HCT116 (cell line): ENCODE measurements around the gene TRERF1. TPM values are rescaled to one million over a fixed set of nuclear protein-coding genes. Genes with fewer than 3 reads are reported as not detected.

Source experiments
- ATAC-seq: fragments of 200-7000 bp; cut with Tn5 transposase; 2 replicates; pipeline ENCODE4 v1.9.1; 2020; ENCODE audit warnings: mild to moderate bottlenecking, moderate library complexity
- BruUV-seq: library from RNA; stranded (reverse); fragments of 400-500 nt; replicated peaks from 2 replicates; lab custom pipeline; 2021; lab: Mats Ljungman, UMichigan
- CTCF ChIA-PET: fragments of 300-600 bp; sonication (Branson Sonifier 250); formaldehyde crosslinking; loops from one replicate; lab custom pipeline; 2021; ENCODE audit warnings: antibody characterized with exemption; lab: Charles Lee
- POLR2A ChIA-PET: fragments of 300-600, 350-600 bp; sonication (Branson Sonifier 250); formaldehyde crosslinking; loops from one replicate; lab custom pipeline; 2021; ENCODE audit warnings: antibody characterized with exemption; lab: Charles Lee
- RAD21 ChIA-PET, 2 experiments: fragments of 300-600 bp; sonication (Branson Sonifier 250); formaldehyde crosslinking; loops; one replicate each; lab custom pipeline; 2023; ENCODE audit warnings: low total read pairs in 2 of 2; ENCODE audit not compliant: uncharacterized antibody in 2 of 2, unreplicated experiment in 2 of 2, low non-redundant PET in 1 of 2; lab: Charles Lee
- DNase-seq: peaks from one replicate; pipeline ENCODE4 v3.0.0-alpha.2; 2010; ENCODE audit warnings: low read depth, low spot score
- H2AFZ ChIP-seq: fragments of 200-600 bp; shearing (Covaris generic), sonication (generic); 2 replicates; pipeline ENCODE4 v1.6.1; 2017; ENCODE audit warnings: low read depth, mixed run types, mixed read lengths, antibody characterized with exemption, low read length; ENCODE audit not compliant: poor library complexity, severe bottlenecking
- H3K27ac ChIP-seq: 2 replicates; pipeline ENCODE4 v1.5.1; 2012; ENCODE audit warnings: low read depth, low read length
- H3K27me3 ChIP-seq: fragments of 200-600 bp; sonication (generic); 2 replicates; pipeline ENCODE4 v1.6.1; 2016; ENCODE audit warnings: mixed run types, low read length, mixed read lengths; ENCODE audit not compliant: insufficient read depth
- H3K36me3 ChIP-seq, 2 experiments: fragments of 200-500 bp in 1 of 2; fragments of 200-600 bp in 1 of 2; sonication (Bioruptor generic) in 1 of 2; sonication (generic) in 1 of 2; 2 replicates each; pipeline versions ENCODE4 v1.5.1 to v1.6.1; 2014 to 2016; ENCODE audit warnings: low read length in 2 of 2, inconsistent platforms in 1 of 2, mixed read lengths in 1 of 2, mixed run types in 1 of 2; ENCODE audit not compliant: insufficient read depth in 2 of 2, control insufficient read depth in 1 of 2
- H3K4me1 ChIP-seq, 2 experiments: fragments of 200-600 bp in 1 of 2; sonication (generic) in 1 of 2; 2 replicates each; pipeline versions ENCODE4 v1.5.1 to v1.6.1; 2012 to 2017; ENCODE audit warnings: low read length in 2 of 2, inconsistent platforms in 1 of 2, mild to moderate bottlenecking in 1 of 2, mixed read lengths in 1 of 2, mixed run types in 1 of 2, moderate library complexity in 1 of 2; ENCODE audit not compliant: insufficient read depth in 2 of 2, control insufficient read depth in 1 of 2
- H3K4me2 ChIP-seq: fragments of 200-600 bp; sonication (generic); 2 replicates; pipeline ENCODE4 v1.6.1; 2017; ENCODE audit warnings: mixed run types, low read length, mixed read lengths
- H3K4me3 ChIP-seq, 2 experiments: fragments of 200-600 bp in 1 of 2; sonication (generic) in 1 of 2; replicated peaks in 1 of 2; 2 replicates each; pipeline ENCODE4 v1.5.1; 2011 to 2016; ENCODE audit warnings: low read length in 2 of 2, control low read depth in 1 of 2, low read depth in 1 of 2, mild to moderate bottlenecking in 1 of 2, mixed read lengths in 1 of 2, mixed run types in 1 of 2
- H3K79me2 ChIP-seq: fragments of 200-600 bp; sonication (generic); 2 replicates; pipeline ENCODE4 v1.6.1; 2017; ENCODE audit warnings: mild to moderate bottlenecking, mixed run types, low read length, moderate library complexity, mixed read lengths; ENCODE audit not compliant: insufficient read depth
- H3K9ac ChIP-seq: fragments of 200-600 bp; sonication (generic); 2 replicates; pipeline ENCODE4 v1.6.1; 2016; ENCODE audit warnings: low read length, mixed read lengths
- H3K9me2 ChIP-seq: fragments of 200-600 bp; sonication (generic), shearing (Covaris generic); 2 replicates; pipeline ENCODE4 v1.6.1; 2017; ENCODE audit warnings: mixed run types, mild to moderate bottlenecking, moderate library complexity; ENCODE audit not compliant: insufficient read depth
- H3K9me3 ChIP-seq, 2 experiments: fragments of 200-500 bp in 1 of 2; fragments of 200-600 bp in 1 of 2; sonication (Bioruptor generic) in 1 of 2; sonication (generic) in 1 of 2; 2 replicates each; pipeline ENCODE4 v1.6.1; 2014 to 2017; ENCODE audit warnings: low read length in 2 of 2, mixed read lengths in 2 of 2, inconsistent platforms in 1 of 2, low read depth in 1 of 2, mild to moderate bottlenecking in 1 of 2, mixed run types in 1 of 2, moderate library complexity in 1 of 2; ENCODE audit not compliant: control insufficient read depth in 1 of 2, insufficient read depth in 1 of 2
- H4K20me1 ChIP-seq: fragments of 200-600 bp; sonication (generic), shearing (Covaris generic); 2 replicates; pipeline ENCODE4 v1.6.1; 2017; ENCODE audit warnings: mixed run types, mild to moderate bottlenecking, moderate library complexity; ENCODE audit not compliant: insufficient read depth
- ATF3 ChIP-seq: IDR thresholded peaks from 2 replicates; pipeline ENCODE4 v1.6.1; 2012
- CBX3 ChIP-seq: IDR thresholded peaks from 2 replicates; pipeline ENCODE4 v1.6.1; 2012; ENCODE audit warnings: low read depth
- EGR1 ChIP-seq: IDR thresholded peaks from 2 replicates; pipeline ENCODE4 v1.6.1; 2012; ENCODE audit warnings: low read depth
- ELF1 ChIP-seq: IDR thresholded peaks from 2 replicates; pipeline ENCODE4 v1.6.1; 2012; ENCODE audit warnings: low read depth, borderline replicate concordance
- EZH2phosphoT487 ChIP-seq: fragments of 200-600 bp; IDR thresholded peaks from 2 replicates; pipeline ENCODE4 v1.6.1; 2018; ENCODE audit warnings: antibody characterized with exemption, borderline replicate concordance
- FOSL1 ChIP-seq: IDR thresholded peaks from 2 replicates; pipeline ENCODE4 v1.6.1; 2012; ENCODE audit warnings: low read depth
- JUND ChIP-seq: IDR thresholded peaks from 2 replicates; pipeline ENCODE4 v1.6.1; 2012
- MAX ChIP-seq: IDR thresholded peaks from 2 replicates; pipeline ENCODE4 v1.6.1; 2012
- POLR2A ChIP-seq: IDR thresholded peaks from 2 replicates; pipeline ENCODE4 v1.7.0; 2011; ENCODE audit warnings: borderline replicate concordance; ENCODE audit not compliant: insufficient read depth, insufficient read length; ENCODE audit errors: extremely low read depth
- POLR2AphosphoS5 ChIP-seq: IDR thresholded peaks from 2 replicates; pipeline ENCODE4 v1.6.1; 2011; ENCODE audit warnings: mild to moderate bottlenecking, low read depth, low read length, moderate library complexity
- RAD21 ChIP-seq: IDR thresholded peaks from 2 replicates; pipeline ENCODE4 v1.6.1; 2012; ENCODE audit warnings: low read depth, mild to moderate bottlenecking
- REST ChIP-seq: IDR thresholded peaks from 2 replicates; pipeline ENCODE4 v1.6.1; 2012; ENCODE audit warnings: low read depth
- SIN3A ChIP-seq: IDR thresholded peaks from 2 replicates; pipeline ENCODE4 v1.6.1; 2012; ENCODE audit warnings: low read depth
- SRF ChIP-seq: IDR thresholded peaks from 2 replicates; pipeline ENCODE4 v1.6.1; 2012; ENCODE audit warnings: low read depth
- TCF7L2 ChIP-seq: IDR thresholded peaks from 2 replicates; pipeline ENCODE4 v1.7.0; 2011; ENCODE audit warnings: borderline replicate concordance, inconsistent platforms; ENCODE audit not compliant: insufficient read depth, insufficient read length; ENCODE audit errors: extremely low read depth
- ZBTB33 ChIP-seq: IDR thresholded peaks from 2 replicates; pipeline ENCODE4 v1.6.1; 2011; ENCODE audit warnings: mild to moderate bottlenecking, low read length, moderate library complexity; ENCODE audit not compliant: insufficient replicate concordance; ENCODE audit errors: extremely low read depth
- ZNF274 ChIP-seq: fragments of 200-500 bp; sonication (Bioruptor generic); IDR thresholded peaks from 2 replicates; pipeline ENCODE4 v1.6.1; 2014; ENCODE audit warnings: mild to moderate bottlenecking, low read depth, low read length, inconsistent platforms
- intact Hi-C: fragments of 100-400 bp; cut with micrococcal nuclease; formaldehyde crosslinking; loops from 2 replicates; pipeline ENCODE4 v1.10.0; 2022
- total RNA-seq: library from RNA; stranded (reverse); gene quantifications from one replicate; pipeline ENCODE4 v1.2.1, GENCODE V29; 2021; ENCODE audit not compliant: unreplicated experiment

TRERF1 gene
- total RNA-seq, 1 experiment from 2014 or later: 12.4 TPM

GRCh38 chr6:42431877-42432276 lies 19.8 kb downstream of the TRERF1 start:
- intact Hi-C loops: no loop called here
- Histone ChIP-seq H2AFZ (no peak overlapping the region), H3K9me2 (no peaks in the 10 kb centered on the region), H3K4me1 (peaks cover 4 to 8% of the 10 kb centered on the region in 2 experiments; a peak in 3 of 4 replicates), H3K36me3 (0 out of 4 replicates have a peak, but pooled peaks cover 0 to 2% of the 10 kb centered on the region in 2 experiments), H3K27ac (no peak overlapping the region), H4K20me1 (no peaks in the 10 kb centered on the region), H3K9me3 (peaks cover 10 to 16% of the 10 kb centered on the region in 2 experiments; a peak in 3 of 4 replicates), H3K79me2 (no peaks in the 10 kb centered on the region), H3K4me3 (no peak overlapping the region), H3K27me3 (no peaks in the 10 kb centered on the region), H3K9ac (no peak overlapping the region), H3K4me2 (no peak overlapping the region)
- BruUV-seq: no TSS peak
- no peak for ATAC-seq
- TF ChIP-seq FOSL1 (no peak), REST (no peak), ZNF274 (no peak), EZH2phosphoT487 (no peak), EGR1 (no peak), TCF7L2 (no peak), ZBTB33 (no peak), ATF3 (no peak), POLR2AphosphoS5 (no peak), MAX (no peak), SRF (no peak), SIN3A (no peak), RAD21 (no peak), ELF1 (no peak), JUND (no peak), CBX3 (no peak), POLR2A (no peak)
- no peak for DNase-seq
- POLR2A ChIA-PET: interaction anchor here (0.5 kb wide), 1 partner anchor 128 kb away, joined by 6 read pairs; no protein-coding TSS in a partner anchor
- RAD21 ChIA-PET: no interaction called here
- CTCF ChIA-PET: interaction anchor here (1.3 kb wide), 1 partner anchor 116 kb away, joined by 3 read pairs; no protein-coding TSS in a partner anchor
